HepG2 (cell line): ENCODE measurements around the gene PLG. TPM values are rescaled to one million over a fixed set of nuclear protein-coding genes. Genes with fewer than 3 reads are reported as not detected.

Source experiments
- ARID4A ChIP-seq: sonication (generic); formaldehyde crosslinking; IDR thresholded peaks from 2 replicates; pipeline ENCODE4 v1.5.0; 2020; ENCODE audit warnings: mild to moderate bottlenecking, missing genetic modification reagents, borderline replicate concordance
- BCL6 ChIP-seq: IDR thresholded peaks from 2 replicates; pipeline ENCODE4 v1.6.1; 2016; ENCODE audit warnings: missing genetic modification reagents, missing compliant biosample characterization
- BRF2 ChIP-seq: sonication (generic); formaldehyde crosslinking; IDR thresholded peaks from 2 replicates; pipeline ENCODE4 v1.8.1; 2022; ENCODE audit warnings: mild to moderate bottlenecking, missing genetic modification reagents
- CC2D1A ChIP-seq: sonication (generic); formaldehyde crosslinking; IDR thresholded peaks from 2 replicates; pipeline ENCODE4 v1.8.1; 2023; ENCODE audit warnings: mild to moderate bottlenecking, missing genetic modification reagents
- CERS6 ChIP-seq: sonication (generic); formaldehyde crosslinking; IDR thresholded peaks from 2 replicates; pipeline ENCODE4 v1.5.0; 2020; ENCODE audit warnings: missing genetic modification reagents
- ELF4 ChIP-seq: sonication (generic); formaldehyde crosslinking; IDR thresholded peaks from 2 replicates; pipeline ENCODE4 v1.5.0; 2020; ENCODE audit warnings: missing genetic modification reagents, mild to moderate bottlenecking, moderate library complexity, borderline replicate concordance
- MLLT10 ChIP-seq: sonication (generic); formaldehyde crosslinking; IDR thresholded peaks from 2 replicates; pipeline ENCODE4 v1.4.0; 2020; ENCODE audit warnings: missing genetic modification reagents
- MXI1 ChIP-seq: IDR thresholded peaks from 3 replicates; pipeline ENCODE4 v1.6.1; 2012; ENCODE audit warnings: low read depth, low read length, inconsistent platforms, borderline replicate concordance
- NR2F1 ChIP-seq, 2 experiments: fragments of 450-650 bp in 1 of 2; formaldehyde crosslinking in 1 of 2; IDR thresholded peaks; 2 replicates each; pipeline versions ENCODE4 v1.5.0 to v1.6.1; 2016 to 2020; ENCODE audit warnings: mild to moderate bottlenecking in 1 of 2, missing compliant biosample characterization in 1 of 2, missing genetic modification reagents in 1 of 2, moderate library complexity in 1 of 2
- POGK ChIP-seq: sonication (generic); formaldehyde crosslinking; conservative IDR thresholded peaks from 2 replicates; pipeline ENCODE4 v1.8.0; 2022; ENCODE audit warnings: mild to moderate bottlenecking, moderate library complexity, missing genetic modification reagents
- PRPF4 ChIP-seq: fragments of 200-400 bp; formaldehyde crosslinking; IDR thresholded peaks from 2 replicates; pipeline ENCODE4 v1.6.1; 2016; ENCODE audit warnings: low read length, low read depth; ENCODE audit not compliant: poor library complexity, severe bottlenecking
- PTBP1 ChIP-seq: fragments of 200-400 bp; formaldehyde crosslinking; IDR thresholded peaks from 2 replicates; pipeline ENCODE4 v1.6.1; 2018; ENCODE audit warnings: low read length, low read depth; ENCODE audit not compliant: poor library complexity, severe bottlenecking
- RNF2 ChIP-seq: fragments of 450-650 bp; conservative IDR thresholded peaks from 2 replicates; pipeline ENCODE4 v1.6.1; 2016; ENCODE audit warnings: low read depth
- THAP7 ChIP-seq: sonication (generic); formaldehyde crosslinking; IDR thresholded peaks from 2 replicates; pipeline ENCODE4 v1.8.1; 2023; ENCODE audit warnings: mild to moderate bottlenecking, missing genetic modification reagents
- ZFP82 ChIP-seq: sonication (generic); formaldehyde crosslinking; IDR thresholded peaks from 2 replicates; pipeline ENCODE4 v1.5.1; 2020; ENCODE audit warnings: mild to moderate bottlenecking, missing genetic modification reagents, borderline replicate concordance
- ZNF3 ChIP-seq: IDR thresholded peaks from 2 replicates; pipeline ENCODE4 v1.7.0; 2017; ENCODE audit warnings: inconsistent platforms
- ZNF484 ChIP-seq: sonication (generic); formaldehyde crosslinking; IDR thresholded peaks from 2 replicates; pipeline ENCODE4 v1.5.1; 2020; ENCODE audit warnings: mild to moderate bottlenecking, low read depth, missing genetic modification reagents, borderline replicate concordance
- ZNF616 ChIP-seq: sonication (generic); formaldehyde crosslinking; IDR thresholded peaks from 2 replicates; pipeline ENCODE4 v1.5.0; 2020; ENCODE audit warnings: low read depth, mild to moderate bottlenecking, missing genetic modification reagents
- ZNF781 ChIP-seq: sonication (generic); formaldehyde crosslinking; IDR thresholded peaks from 2 replicates; pipeline ENCODE4 v1.5.1; 2020; ENCODE audit warnings: borderline replicate concordance, mild to moderate bottlenecking, missing genetic modification reagents; ENCODE audit errors: not compliant biosample characterization
- ZSCAN20 ChIP-seq: sonication (generic); formaldehyde crosslinking; IDR thresholded peaks from 2 replicates; pipeline ENCODE4 v1.4.0; 2020; ENCODE audit warnings: missing genetic modification reagents, mild to moderate bottlenecking, borderline replicate concordance
- polyA plus RNA-seq, 8 experiments: library from polyadenylated mRNA; depleted of rRNA in 3 of 8; stranded (reverse) in 7 of 8; unstranded in 1 of 8; fragments of >200 nt; fragmentation: Illumina TruSeq in 4 of 8; extraction: Trizol in 4 of 8; gene quantifications; 2 replicates each; pipeline versions ENCODE4 v1.2.1 to v1.2.3, GENCODE V29; 2011 to 2016; ENCODE audit warnings: low read depth in 4 of 8, missing spikeins in 1 of 8, mixed read lengths in 1 of 8; ENCODE audit not compliant: insufficient read depth in 1 of 8
- total RNA-seq, 5 experiments: library from RNA; depleted of rRNA; stranded (reverse); fragments of >200 nt; fragmentation: Illumina TruSeq; extraction: Trizol; gene quantifications; 2 replicates each; pipeline ENCODE4 v1.2.3, GENCODE V29; 2016; ENCODE audit warnings: low read depth in 1 of 5

PLG gene
- total and polyA plus RNA-seq, 2 of the 13 experiments (the other 11 are each of a cell fraction or from before 2014, with no cell fraction given): 1.7 to 10.7 TPM

- TF ChIP-seq BCL6 (CRISPR knock-in tag): no peak
- no peak for TF ChIP-seq ZNF3 (CRISPR knock-in tag)
- no peak for TF ChIP-seq ELF4
- TF ChIP-seq POGK (CRISPR knock-in tag): no peak
- TF ChIP-seq ZFP82 (CRISPR knock-in tag): no peak
- TF ChIP-seq NR2F1 (CRISPR knock-in tag; IDR thresholded peaks at IDR 0.05): no peak
- no peak for TF ChIP-seq MXI1
- peak; percentile 84 for TF ChIP-seq THAP7 (CRISPR knock-in tag)
- TF ChIP-seq MLLT10: no peak
- TF ChIP-seq CERS6 (CRISPR knock-in tag): no peak
- no peak for TF ChIP-seq PRPF4
- no peak for TF ChIP-seq ZSCAN20 (CRISPR knock-in tag)
- no peak for TF ChIP-seq ZNF616 (CRISPR knock-in tag)
- no peak for TF ChIP-seq CC2D1A (CRISPR knock-in tag)
- no peak for TF ChIP-seq ZNF484 (CRISPR knock-in tag)
- TF ChIP-seq ZNF781: no peak
- TF ChIP-seq PTBP1: peak; percentile 55
- no peak for TF ChIP-seq ARID4A
- no peak for TF ChIP-seq BRF2
- TF ChIP-seq RNF2: 0 out of 2 replicates have a peak, but pooled peaks have one; percentile 43
Measured at GRCh38 chr6:160766989-160767646, 65.1 kb downstream of the PLG start (continued).
